Measurements from ENCODE around the gene INPPL1.

DNA sequence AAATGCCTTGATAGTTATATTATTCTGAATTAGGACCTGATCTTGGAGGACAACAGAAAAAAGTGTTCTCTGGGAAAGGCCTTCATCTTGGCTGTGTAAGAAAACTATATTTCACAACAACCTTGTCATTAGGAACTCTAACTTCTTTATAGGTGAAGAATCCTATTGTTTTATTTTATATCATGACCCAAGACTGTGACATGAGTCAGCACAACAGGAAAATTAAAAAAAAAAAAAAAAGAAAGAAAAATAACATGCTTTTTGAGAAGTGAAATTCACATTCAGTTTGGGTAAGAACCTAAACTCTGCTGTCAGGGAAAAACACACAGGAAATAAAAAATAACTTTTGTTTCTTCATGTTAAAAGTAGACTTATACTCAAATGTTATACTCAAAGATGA, 19.7 kb upstream of the INPPL1 start:
- no peak for TF ChIP-seq ESRRA (CRISPR knock-in tag; IDR thresholded peaks at IDR 0.05; ENCODE audit: low read depth)
- TF ChIP-seq, protein P1, sequence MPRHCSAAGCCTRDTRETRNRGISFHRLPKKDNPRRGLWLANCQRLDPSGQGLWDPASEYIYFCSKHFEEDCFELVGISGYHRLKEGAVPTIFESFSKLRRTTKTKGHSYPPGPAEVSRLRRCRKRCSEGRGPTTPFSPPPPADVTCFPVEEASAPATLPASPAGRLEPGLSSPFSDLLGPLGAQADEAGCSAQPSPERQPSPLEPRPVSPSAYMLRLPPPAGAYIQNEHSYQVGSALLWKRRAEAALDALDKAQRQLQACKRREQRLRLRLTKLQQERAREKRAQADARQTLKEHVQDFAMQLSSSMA (CRISPR knock-in tag; IDR thresholded peaks at IDR 0.05) = no peak
- no peak for TF ChIP-seq RNF2 (conservative IDR thresholded peaks at IDR 0.05; ENCODE audit: low read depth)
- no peak for TF ChIP-seq POLR2A (IDR thresholded peaks at IDR 0.05; ENCODE audit: insufficient read depth in 1 of 2, low read depth in 2 of 2, low read length in 2 of 2)
- TF ChIP-seq, protein P2, sequence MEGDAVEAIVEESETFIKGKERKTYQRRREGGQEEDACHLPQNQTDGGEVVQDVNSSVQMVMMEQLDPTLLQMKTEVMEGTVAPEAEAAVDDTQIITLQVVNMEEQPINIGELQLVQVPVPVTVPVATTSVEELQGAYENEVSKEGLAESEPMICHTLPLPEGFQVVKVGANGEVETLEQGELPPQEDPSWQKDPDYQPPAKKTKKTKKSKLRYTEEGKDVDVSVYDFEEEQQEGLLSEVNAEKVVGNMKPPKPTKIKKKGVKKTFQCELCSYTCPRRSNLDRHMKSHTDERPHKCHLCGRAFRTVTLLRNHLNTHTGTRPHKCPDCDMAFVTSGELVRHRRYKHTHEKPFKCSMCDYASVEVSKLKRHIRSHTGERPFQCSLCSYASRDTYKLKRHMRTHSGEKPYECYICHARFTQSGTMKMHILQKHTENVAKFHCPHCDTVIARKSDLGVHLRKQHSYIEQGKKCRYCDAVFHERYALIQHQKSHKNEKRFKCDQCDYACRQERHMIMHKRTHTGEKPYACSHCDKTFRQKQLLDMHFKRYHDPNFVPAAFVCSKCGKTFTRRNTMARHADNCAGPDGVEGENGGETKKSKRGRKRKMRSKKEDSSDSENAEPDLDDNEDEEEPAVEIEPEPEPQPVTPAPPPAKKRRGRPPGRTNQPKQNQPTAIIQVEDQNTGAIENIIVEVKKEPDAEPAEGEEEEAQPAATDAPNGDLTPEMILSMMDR (CRISPR knock-in tag; IDR thresholded peaks at IDR 0.05) = no peak
- TF ChIP-seq ZKSCAN5 (CRISPR knock-in tag; IDR thresholded peaks at IDR 0.05) = no peak
- TF ChIP-seq, protein P3, sequence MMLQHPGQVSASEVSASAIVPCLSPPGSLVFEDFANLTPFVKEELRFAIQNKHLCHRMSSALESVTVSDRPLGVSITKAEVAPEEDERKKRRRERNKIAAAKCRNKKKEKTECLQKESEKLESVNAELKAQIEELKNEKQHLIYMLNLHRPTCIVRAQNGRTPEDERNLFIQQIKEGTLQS (CRISPR knock-in tag; IDR thresholded peaks at IDR 0.05) = no peak
- TF ChIP-seq ZFX (CRISPR knock-in tag; IDR thresholded peaks at IDR 0.05; ENCODE audit: low read depth) = no peak
- TF ChIP-seq NR1H2 (CRISPR knock-in tag; IDR thresholded peaks at IDR 0.05; ENCODE audit: borderline replicate concordance, low read depth) = no peak
- no peak for TF ChIP-seq HNRNPLL (IDR thresholded peaks at IDR 0.05; ENCODE audit: low read depth, low read length, poor library complexity, severe bottlenecking)
- TF ChIP-seq TRIM24 (CRISPR knock-in tag; IDR thresholded peaks at IDR 0.05) = no peak
